CD4-positive, alpha-beta T cell treated with Interleukin-6 at 100 ng/mL for 8 hours (primary cell): ENCODE measurements around the gene KIF27.
"Not testable (repeated sequence)": the region's sequence is repeated elsewhere in the genome, so short reads cannot be mapped to it uniquely, and the experiment has no call there.

Experiments used
- DNase-seq: peaks from one replicate; pipeline ENCODE4 v3.0.0-alpha.2; 2020; ENCODE audit warnings: mixed read lengths, low spot score

KIF27 gene, protein sequence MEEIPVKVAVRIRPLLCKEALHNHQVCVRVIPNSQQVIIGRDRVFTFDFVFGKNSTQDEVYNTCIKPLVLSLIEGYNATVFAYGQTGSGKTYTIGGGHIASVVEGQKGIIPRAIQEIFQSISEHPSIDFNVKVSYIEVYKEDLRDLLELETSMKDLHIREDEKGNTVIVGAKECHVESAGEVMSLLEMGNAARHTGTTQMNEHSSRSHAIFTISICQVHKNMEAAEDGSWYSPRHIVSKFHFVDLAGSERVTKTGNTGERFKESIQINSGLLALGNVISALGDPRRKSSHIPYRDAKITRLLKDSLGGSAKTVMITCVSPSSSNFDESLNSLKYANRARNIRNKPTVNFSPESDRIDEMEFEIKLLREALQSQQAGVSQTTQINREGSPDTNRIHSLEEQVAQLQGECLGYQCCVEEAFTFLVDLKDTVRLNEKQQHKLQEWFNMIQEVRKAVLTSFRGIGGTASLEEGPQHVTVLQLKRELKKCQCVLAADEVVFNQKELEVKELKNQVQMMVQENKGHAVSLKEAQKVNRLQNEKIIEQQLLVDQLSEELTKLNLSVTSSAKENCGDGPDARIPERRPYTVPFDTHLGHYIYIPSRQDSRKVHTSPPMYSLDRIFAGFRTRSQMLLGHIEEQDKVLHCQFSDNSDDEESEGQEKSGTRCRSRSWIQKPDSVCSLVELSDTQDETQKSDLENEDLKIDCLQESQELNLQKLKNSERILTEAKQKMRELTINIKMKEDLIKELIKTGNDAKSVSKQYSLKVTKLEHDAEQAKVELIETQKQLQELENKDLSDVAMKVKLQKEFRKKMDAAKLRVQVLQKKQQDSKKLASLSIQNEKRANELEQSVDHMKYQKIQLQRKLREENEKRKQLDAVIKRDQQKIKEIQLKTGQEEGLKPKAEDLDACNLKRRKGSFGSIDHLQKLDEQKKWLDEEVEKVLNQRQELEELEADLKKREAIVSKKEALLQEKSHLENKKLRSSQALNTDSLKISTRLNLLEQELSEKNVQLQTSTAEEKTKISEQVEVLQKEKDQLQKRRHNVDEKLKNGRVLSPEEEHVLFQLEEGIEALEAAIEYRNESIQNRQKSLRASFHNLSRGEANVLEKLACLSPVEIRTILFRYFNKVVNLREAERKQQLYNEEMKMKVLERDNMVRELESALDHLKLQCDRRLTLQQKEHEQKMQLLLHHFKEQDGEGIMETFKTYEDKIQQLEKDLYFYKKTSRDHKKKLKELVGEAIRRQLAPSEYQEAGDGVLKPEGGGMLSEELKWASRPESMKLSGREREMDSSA (N-terminal part only)

DNA sequence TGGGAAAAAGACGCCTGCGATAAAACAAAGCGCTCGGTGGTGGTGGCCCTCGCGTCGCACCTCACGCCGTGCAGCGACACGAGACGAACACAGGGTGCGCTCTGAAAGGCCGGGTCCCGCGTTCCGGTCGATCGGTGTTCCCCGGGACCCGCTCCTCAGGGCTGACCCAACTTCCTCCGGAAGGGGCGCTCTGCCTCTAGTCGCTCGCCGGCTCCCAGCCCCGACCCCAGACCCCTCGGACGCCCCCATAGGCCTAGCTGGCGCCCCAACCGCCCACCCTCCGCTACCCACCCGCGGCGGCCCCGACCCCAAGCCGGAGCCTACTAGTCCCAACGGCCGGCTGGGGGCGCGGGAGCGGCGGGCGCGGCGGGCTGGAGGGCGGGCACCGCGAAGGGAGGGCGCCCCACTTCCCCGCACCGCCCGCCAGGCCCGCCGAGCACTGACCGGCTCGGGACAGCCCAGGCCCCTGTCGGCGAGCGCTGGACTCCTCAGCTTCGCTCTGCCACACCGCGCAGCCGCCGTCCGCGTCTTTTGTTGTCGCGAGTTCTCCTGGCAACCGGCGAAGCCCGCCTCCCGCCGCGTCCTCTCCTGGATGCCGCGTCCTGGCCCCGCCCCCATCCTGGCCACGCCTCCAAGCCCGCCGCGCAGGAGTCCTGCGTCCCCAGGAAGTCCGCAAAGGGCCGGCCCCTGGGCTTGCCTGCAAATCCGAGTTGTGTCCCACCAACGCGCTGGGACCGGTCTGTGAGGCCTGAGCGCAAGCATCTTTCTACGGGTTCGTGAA is at the start of gene KIF27:
KIF27 (minus strand) TSS at position 506 of the 781 bp plus-strand sequence. CDS start 5,841 bp downstream, outside the sequence.
- peak; percentile 95 for DNase-seq

DNA sequence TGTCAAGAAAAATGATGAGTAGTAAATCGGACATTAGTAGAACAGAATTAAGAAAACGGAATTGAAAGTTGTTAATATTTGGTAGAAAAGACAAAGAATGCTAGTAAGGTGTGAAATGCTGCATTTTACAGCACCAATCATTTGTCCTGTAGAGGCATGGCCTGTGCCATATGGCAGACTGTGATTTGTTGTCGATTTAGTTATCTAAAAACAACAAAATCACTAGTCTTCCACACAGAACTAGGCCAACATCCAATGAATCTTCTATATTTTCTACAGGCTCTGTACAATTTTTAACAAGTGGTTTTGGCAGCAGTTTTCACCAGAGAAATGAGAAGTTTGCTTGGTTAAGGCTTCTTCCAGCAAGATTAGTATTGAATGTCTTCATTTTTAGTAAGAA is 48.4 kb upstream of the KIF27 start:
- no peak for DNase-seq

DNA sequence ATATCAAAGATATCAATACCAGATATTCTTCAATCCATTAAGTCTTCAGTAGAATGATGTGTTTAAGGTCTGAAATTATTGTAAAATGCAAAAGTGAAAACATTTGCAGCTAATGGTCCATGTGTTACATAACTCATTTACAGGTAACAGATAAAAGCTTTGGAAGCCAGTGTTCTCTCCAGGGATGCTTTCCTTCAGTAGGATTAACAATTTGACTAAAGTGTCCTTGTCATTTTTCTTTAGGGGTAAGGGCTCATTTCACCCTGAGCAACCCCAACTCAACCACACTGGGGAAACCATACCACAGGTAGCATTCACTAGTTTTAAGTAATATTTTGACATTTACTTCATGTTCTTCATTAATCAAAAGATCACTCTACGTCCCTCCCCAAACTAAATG is 45.8 kb upstream of the KIF27 start:
- DNase-seq = no peak

DNA sequence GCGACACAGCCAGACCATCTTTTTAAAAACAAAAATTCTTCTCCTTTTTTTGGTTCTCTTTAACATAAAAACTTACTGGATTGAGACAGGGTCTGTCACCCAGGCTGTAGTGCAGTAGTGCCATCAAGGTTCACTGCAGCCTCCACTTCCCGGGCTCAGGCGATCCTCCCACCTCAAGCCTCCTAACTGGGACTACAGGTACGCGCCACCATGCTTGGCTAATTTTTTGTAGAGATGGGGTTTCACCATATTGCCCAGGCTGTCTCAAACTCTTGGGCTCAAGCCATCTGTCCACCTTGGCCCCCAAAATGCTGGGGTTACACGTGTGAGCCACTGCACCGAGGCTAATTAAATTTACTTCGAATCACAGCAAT is 45.0 kb upstream of the KIF27 start:
- DNase-seq = no peak

DNA sequence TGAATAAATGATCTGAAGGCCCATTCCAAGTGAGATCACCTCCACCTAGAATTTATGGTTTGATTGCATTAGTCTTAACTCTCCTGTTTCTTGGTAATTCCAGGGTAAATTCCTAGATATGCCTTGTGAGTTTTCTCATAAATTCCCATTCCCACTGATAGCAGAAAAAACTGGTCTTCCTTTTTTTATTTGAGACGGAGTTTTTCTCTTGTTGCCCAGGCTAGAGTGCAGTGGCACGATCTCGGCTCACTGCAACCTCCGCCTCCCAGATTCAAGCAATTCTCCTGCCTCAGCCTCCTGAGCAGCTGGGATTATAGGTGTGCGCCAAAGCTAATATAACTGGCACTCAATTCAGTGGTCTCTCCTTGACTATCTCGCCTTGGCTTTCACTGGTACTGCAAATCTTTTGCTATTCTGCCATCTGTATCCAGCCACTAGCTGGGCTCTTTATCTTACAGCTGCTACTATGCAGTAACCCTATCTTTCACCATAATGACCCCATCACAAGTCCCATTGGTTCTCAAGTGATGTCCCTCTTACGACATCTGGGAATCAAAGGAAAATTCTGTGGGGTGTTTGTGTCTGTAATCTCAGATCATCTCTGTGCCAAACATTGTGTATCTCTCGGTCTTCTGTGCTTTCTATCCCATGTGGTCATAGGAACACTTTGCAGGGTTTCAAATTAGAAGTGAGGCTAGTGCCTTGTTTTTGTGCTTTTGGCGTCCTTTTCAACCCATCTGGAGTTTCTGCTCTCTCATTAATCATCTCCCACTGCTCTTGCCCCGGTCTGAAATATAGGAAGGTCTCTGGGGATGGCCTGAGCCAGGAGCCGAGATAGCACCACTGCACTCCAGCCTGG is 44.3 kb upstream of the KIF27 start:
- DNase-seq = no peak

DNA sequence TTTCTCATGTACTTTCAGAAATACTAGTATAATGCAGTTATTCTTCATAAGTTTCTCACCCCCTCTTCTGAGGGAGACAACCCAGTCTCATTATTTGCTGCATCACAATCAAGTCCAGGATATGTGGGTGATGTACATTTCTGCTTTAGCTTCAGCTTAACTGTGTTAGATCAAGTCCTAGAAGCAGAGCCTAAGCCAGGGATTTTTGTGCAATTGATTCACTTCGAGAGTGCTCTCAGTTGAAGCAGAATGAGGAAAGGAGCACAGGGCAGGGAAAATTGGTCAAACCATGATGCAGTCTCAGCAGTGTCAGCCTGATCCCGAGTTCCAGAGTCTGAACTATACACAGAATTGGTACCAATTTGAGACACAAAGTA is 43.7 kb upstream of the KIF27 start:
- no peak for DNase-seq

DNA sequence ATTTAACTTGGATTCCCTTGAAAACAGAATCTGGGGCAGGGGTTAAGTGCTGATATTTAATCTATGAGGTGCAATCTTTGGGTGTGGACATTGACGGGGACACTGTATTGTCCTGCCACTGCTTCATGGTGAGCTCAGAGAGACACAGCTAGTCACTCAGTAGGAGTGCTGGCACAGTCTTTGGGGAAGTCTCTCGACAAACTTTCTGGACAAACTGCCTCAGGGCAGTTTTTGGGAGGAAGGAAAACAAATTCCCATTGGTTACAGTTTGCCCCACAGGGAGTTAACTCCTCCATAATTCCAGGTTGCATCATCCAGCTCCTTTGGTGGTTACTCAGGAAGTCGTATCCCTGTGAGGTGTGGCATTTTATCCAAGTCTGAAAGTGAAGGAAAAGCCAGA is 40.9 kb upstream of the KIF27 start:
- DNase-seq = no peak

DNA sequence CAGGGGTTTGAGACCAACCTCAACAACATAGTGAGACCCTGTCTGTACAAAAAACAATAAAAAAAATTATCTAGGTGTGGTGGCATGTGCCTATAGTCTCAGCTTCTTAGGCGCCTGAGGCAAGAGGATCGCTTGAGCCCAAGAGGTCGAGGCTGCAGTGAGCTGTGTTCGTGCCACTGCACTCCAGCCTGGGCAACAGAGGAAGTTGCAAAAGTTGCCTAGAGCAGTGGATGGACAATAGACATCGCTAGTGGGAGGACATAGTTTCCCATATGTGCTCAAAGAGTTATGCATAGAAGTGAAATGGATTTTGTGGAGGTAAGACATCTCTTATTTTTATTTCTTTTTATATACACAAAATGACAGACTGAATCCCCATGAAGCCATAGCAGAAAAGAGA is 39.8 kb upstream of the KIF27 start:
- no peak for DNase-seq

DNA sequence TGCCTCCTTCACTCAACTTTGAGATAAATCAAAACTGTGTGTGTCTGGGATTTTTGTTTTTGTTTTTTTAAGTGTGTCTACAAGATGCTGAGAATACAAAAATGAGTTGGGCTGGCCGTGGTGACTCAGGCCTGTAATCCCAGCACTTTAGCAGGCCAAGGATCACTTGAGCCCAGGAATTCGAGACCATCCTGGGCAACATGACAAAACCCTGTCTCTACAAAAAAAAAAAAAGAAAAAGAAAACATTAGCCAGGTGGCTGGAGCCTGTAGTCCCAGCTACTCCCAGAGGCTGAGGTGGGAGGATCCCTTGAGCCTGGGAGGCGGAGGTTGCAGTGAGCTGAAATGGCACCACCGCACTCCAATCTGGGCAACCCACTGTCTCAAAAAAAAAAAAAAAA is 37.8 kb upstream of the KIF27 start:
- DNase-seq = no peak

DNA sequence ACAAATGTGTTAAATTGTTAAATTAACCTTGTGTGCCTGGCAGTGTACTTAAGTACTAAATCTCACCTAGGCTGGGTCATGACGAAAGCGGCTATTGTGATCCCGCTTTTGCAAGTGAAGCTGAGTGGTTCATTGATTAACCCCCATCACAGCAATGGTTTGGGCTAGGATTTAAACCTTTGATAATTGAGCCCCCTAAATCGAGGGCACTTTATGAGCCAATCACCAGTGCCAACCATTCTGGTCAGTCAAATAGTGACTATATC is 35.9 kb upstream of the KIF27 start:
- DNase-seq = no peak

DNA sequence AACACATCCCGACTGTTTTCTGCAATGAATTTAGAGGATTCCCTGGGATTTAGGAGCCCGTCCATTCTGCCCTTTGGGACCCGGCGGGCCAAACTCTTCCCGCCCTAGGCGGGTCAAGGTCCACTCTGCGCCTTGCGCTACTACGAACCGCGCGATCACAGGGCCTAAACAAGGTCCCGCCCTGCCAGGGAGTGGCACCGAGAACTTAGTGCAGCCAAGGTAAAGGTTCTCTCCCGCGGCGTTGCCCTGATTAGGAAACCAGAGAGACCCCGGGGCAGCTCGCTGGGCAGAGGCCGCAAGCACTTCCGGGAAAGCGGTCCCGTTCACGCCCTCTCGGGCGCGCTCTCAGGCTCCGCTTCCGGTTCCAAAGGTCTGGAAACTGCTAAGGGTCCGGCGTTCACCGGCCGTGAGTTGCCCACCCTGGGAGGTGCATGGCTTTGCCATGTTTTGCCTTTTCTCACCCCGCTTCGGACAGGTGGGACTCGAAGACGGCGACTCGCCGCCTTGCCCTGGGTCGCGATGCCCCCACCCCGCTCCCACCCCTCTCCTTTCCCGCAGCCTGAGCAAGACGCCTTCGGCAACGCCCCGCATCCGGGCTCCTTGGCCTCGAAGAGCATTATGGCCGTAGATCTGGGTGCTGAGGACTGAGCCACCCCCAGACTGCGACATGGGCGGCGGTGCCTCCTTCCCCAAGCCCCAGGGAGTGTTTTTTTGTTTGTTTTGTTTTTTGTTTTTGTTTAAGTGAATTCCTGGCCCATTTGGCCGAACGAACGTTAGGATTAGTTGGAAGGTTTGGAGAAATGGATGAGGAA is 35.4 kb upstream of the KIF27 start:
- peak; percentile 48 for DNase-seq

DNA sequence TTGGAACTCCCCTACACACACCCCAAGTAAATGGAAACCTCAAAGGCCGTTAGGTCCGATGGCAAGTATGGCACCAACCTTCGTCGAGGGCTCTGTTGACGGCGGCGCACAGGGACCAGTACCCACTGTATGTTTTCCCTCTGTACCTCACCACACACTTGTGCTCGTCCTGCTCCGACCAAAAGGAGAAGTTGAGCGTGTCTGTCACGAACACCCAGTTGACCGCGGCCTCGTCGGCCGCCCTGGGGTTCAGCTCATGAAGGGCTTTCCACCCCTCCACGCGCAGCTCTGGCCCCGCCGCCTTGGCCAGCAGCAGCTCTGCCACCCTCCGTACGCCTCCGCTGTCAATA is 34.8 kb upstream of the KIF27 start:
- DNase-seq = no peak

DNA sequence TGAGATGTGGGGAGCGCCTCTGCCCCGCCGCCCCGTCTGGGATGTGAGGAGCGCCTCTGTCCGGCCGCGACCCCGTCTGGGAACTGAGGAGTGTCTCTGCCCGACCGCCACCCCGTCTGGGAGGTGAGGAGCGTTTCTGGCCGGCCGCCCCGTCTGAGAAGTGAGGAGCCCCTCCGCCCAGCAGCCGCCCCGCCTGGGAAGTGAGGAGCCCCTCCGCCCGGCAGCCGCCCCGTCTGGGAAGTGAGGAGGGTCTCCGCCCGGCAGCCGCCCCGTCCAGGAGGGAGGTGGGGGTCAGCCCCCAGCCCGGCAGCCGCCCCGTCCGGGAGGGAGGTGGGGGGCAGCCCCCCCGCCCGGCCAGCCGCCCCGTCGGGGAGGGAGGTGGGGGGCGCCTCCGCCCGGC is 26.9 kb upstream of the KIF27 start:
- not testable (repeated sequence) for DNase-seq

DNA sequence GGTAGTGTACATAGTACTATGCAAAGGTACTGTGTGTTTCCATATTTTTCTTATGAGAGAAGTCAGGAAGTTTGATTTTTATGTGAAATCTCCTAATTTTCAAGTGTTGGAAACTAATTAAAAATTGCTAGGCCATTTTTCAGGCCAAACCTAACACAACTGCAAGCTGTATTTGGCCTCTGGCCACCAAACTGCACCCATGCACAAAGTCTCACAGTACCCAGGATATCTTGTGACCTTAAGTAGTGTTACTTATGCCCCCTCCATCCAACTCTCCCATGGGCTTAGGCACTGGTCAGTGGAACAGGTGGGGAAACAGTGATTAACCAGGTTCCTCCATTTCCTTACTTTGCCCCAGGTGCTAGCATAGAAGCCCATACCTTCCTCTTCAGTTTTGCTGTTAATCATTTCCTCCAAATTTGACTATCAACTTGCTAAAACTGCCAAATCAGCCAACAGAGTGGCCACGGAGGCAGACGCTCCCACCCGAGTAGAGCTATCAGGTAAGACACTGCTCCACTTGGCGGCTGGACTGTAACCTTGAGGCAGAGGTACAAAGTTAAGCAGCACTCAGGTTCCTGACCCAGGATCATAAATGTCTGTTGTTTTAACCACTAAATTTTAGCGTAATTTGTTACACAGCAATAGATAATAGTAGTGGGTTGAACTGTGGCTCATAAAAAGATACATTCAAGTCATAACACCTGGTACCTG is 19.5 kb upstream of the KIF27 start:
- no peak for DNase-seq

DNA sequence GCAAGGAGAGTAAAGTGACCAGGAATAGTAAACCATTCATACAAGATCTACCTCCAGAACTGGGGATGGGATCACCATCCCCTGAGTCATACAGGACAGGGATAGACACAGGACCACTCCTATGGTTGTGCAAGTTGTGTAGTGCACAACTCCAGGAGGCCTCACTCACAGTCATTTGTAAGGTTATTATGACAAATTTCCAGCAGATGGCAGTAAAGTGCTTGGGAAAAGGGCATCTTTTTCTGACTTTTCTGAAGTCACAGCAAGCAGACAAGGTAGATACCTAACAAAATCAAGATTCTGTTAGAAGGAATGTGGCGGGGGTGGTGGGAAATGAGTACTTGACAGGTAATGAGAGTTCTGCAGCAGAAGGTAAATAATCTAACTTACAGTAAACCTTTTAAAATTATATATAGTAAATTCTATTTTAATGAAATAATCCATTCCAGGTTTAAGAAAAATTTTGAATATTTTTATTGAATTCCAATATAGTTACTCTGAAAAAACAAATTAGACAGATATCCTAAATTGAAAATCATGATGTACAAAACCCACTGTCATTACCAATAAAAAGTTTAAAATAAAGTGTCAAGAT is 16.7 kb upstream of the KIF27 start:
- peak; percentile 72 for DNase-seq

DNA sequence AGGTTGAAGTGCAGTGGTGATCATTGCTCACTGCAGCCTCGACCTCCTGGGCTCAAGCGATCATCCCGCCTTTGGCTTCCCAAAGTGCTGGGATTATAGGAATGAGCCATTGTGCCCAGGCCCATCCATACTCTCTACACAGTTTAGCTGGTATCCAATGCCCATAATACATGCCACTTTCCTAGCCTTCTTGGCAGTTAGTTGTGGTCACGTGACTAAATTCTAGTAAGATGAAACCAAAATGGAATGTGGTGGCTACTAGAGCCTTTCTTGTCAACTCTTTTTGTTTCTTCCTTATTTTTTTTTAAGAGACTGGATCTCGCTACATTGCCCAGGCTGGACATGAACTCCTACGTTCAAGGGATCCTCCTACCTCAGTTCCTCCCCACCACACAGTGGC is 15.3 kb upstream of the KIF27 start:
- DNase-seq = no peak

DNA sequence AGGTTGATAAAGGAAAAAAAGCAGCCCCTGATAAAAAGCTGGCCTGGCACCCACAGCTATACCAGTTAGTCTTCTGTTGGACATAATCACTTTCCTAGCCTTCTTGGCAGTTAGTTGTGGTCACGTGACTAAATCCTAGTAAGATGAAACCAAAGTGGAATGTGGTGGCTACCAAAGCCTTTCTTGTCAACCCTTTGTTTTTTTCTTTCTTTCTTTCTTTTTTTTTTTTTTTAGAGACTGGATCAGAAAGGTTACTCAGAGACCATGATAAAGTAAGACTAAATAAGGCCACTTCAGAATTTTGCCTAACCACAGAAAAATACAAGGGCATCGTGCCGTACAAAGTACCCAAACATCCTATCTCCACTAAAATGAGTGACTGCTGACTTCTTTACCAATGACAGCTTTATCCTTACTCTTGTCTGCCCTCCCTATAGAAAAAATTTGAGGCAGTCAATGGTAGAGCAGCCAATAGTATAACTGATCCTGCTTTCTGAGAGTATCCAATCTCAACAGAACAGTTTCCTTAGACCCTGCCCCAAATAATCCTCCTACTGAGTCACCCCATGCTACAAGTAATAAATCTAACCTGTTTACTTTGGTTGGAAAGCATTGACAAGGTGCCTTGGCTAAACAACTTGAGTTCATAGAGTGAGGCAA is 14.2 kb upstream of the KIF27 start:
- DNase-seq = no peak

DNA sequence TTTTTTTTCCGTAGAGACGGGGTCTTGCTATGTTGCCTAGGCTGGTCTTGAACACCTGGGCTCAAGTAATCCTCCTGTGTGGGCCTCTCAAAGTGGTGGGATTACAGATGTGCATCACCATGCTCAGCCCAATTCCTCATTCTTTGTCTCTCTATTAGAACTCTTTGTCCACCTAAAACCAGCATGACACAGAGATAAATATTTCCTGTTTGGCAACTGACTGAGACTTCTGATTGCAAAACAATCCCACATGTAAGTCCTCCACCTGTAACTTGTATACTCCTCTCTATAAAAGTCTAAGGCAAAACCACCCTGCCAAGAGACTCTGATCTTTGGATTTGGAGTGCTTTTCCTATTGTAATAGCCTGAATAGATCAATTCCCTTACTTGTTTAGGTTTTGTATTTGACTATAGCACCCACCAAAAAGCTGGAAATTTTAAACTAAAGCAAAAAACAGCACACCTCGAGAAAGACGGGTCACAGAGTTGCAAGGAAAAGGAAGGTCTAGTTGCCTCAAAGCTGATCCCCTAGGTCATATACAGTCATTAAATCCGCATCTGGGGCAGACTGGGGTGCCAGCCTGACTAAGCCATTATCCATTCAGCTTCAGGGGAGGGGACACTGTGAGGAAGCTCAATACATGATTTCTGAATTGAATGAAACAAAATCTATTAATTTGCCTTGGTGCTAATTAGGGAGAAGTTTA is 13.5 kb upstream of the KIF27 start:
- no peak for DNase-seq
